Measurements from ENCODE around the gene COL8A2. TPM values are rescaled to one million over a fixed set of nuclear protein-coding genes. Genes with fewer than 3 reads are reported as not detected.

COL8A2 gene
- total RNA-seq, 2 experiments from 2014 or later = 0.05 to 0.06 TPM

DNA sequence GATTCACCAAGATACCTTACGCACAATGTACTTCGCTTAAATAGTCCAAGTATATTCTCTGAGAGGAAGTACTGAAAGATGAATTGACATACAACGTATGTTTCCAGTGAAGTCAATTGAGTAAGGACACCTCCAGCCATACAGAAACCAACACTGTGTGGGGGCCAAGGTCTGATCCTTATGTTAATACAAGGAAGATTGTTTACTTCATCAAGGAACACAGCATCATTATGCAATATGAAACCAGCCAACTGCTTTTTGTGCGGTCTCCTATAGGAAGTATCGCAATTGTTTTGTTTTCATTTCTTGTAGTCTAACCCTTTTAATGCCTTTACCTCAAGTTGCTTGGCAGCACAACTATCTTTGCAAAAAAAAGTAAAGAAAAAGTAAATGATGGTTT, 69.3 kb downstream of the COL8A2 start:
- Mint-ChIP-seq H3K4me3 (no peak overlapping the region), H3K27me3 (no peaks in the 10 kb centered on the region), H3K27ac (no peak overlapping the region), H3K4me1 (ENCODE audit: low read depth) (no peaks in the 10 kb centered on the region), H3K36me3 (ENCODE audit: low read depth) (peaks cover 36% of the 10 kb centered on the region), H3K9me3 (no peaks in the 10 kb centered on the region)
- Histone ChIP-seq H3K4me3 (ENCODE audit: low read length) (no peak overlapping the region), H3K4me1 (ENCODE audit: insufficient read depth, low read length) (no peaks in the 10 kb centered on the region), H3K27ac (ENCODE audit: low read depth in 1 of 2, low read length in 2 of 2) (no peak overlapping the region), H3K36me3 (ENCODE audit: insufficient read depth, low read length) (peaks cover 5% of the 10 kb centered on the region), H3K27me3 (ENCODE audit: control insufficient read depth in 1 of 2, insufficient read depth in 2 of 2, low read length in 2 of 2) (no peaks in the 10 kb centered on the region), H3K9me3 (ENCODE audit: control insufficient read depth in 1 of 2, insufficient read depth in 1 of 2, low read length in 2 of 2) (no peaks in the 10 kb centered on the region)
- DNase-seq (no peak), ATAC-seq (ENCODE audit: poor library complexity) (no peak)
- intact Hi-C loops (cut with DNase I, micrococcal nuclease) = no loop called here
- ChIA-PET POLR2A (no interaction called here), CTCF (interaction anchor here (1.6 kb wide), 1 partner anchor 11 kb away, joined by 4 read pairs; no protein-coding TSS in a partner anchor)
- TF ChIP-seq, protein P1, sequence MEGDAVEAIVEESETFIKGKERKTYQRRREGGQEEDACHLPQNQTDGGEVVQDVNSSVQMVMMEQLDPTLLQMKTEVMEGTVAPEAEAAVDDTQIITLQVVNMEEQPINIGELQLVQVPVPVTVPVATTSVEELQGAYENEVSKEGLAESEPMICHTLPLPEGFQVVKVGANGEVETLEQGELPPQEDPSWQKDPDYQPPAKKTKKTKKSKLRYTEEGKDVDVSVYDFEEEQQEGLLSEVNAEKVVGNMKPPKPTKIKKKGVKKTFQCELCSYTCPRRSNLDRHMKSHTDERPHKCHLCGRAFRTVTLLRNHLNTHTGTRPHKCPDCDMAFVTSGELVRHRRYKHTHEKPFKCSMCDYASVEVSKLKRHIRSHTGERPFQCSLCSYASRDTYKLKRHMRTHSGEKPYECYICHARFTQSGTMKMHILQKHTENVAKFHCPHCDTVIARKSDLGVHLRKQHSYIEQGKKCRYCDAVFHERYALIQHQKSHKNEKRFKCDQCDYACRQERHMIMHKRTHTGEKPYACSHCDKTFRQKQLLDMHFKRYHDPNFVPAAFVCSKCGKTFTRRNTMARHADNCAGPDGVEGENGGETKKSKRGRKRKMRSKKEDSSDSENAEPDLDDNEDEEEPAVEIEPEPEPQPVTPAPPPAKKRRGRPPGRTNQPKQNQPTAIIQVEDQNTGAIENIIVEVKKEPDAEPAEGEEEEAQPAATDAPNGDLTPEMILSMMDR (IDR thresholded peaks at IDR 0.05) = no peak

DNA sequence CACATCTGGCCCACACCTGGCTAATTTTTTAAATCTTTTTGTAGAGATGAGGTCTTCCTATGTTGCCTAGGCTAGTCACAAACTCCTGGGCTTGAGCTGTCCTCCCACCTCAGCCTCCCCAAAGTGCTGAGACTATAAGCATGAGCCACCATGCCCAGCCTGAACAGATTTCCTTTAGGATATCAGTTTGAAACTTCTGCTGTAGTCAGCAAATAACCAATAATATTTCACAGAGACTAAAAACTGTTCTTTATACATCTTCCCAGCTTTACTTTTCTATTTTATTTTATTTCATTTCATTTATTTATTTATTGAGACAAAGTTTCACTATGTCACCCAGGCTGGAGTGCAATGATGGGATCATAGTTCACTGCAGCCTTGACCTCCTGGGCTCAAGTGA, 71.0 kb downstream of the COL8A2 start:
- H3K9me3 Mint-ChIP-seq = no peaks in the 10 kb centered on the region
- no peak for DNase-seq
- Histone ChIP-seq H3K27ac (ENCODE audit: low read depth in 1 of 2, low read length in 2 of 2) (no peak overlapping the region), H3K9me3 (ENCODE audit: control insufficient read depth in 1 of 2, insufficient read depth in 1 of 2, low read length in 2 of 2) (no peaks in the 10 kb centered on the region), H3K4me1 (ENCODE audit: insufficient read depth, low read length) (no peaks in the 10 kb centered on the region), H3K36me3 (ENCODE audit: insufficient read depth, low read length) (peaks cover 10% of the 10 kb centered on the region), H3K27me3 (ENCODE audit: control insufficient read depth in 1 of 2, insufficient read depth in 2 of 2, low read length in 2 of 2) (no peaks in the 10 kb centered on the region), H3K4me3 (ENCODE audit: low read length) (no peak overlapping the region)
- no peak overlapping the region for H3K4me3 Mint-ChIP-seq
- intact Hi-C loops (cut with DNase I, micrococcal nuclease) = no loop called here
- peaks cover 48% of the 10 kb centered on the region for H3K36me3 Mint-ChIP-seq (ENCODE audit: low read depth)
- ChIA-PET CTCF (interaction anchor here (1.6 kb wide), 1 partner anchor 9 kb away, joined by 4 read pairs; no protein-coding TSS in a partner anchor), POLR2A (interaction anchor here (0.6 kb wide), 1 partner anchor 679 kb away, joined by 6 read pairs; no protein-coding TSS in a partner anchor)
- H3K4me1 Mint-ChIP-seq (ENCODE audit: low read depth) = no peaks in the 10 kb centered on the region
- H3K27ac Mint-ChIP-seq = no peak overlapping the region
- no peak for ATAC-seq (ENCODE audit: poor library complexity)
- TF ChIP-seq, protein P1 (IDR thresholded peaks at IDR 0.05) = no peak
- no peaks in the 10 kb centered on the region for H3K27me3 Mint-ChIP-seq

GRCh38 chr1:36051821-36052220, 73.2 kb downstream of the COL8A2 start:
- DNase-seq = no peak
- ATAC-seq (ENCODE audit: poor library complexity) = no peak
- Histone ChIP-seq H3K36me3 (ENCODE audit: insufficient read depth, low read length) (peaks cover 16% of the 10 kb centered on the region), H3K27me3 (ENCODE audit: control insufficient read depth in 1 of 2, insufficient read depth in 2 of 2, low read length in 2 of 2) (no peaks in the 10 kb centered on the region), H3K9me3 (ENCODE audit: control insufficient read depth in 1 of 2, insufficient read depth in 1 of 2, low read length in 2 of 2) (peaks cover 7% of the 10 kb centered on the region in 2 experiments), H3K4me1 (ENCODE audit: insufficient read depth, low read length) (no peaks in the 10 kb centered on the region), H3K27ac (ENCODE audit: low read depth in 1 of 2, low read length in 2 of 2) (no peak overlapping the region), H3K4me3 (ENCODE audit: low read length) (no peak overlapping the region)
- H3K4me3 Mint-ChIP-seq = no peak overlapping the region
- TF ChIP-seq, protein P1 (IDR thresholded peaks at IDR 0.05) = no peak
- ChIA-PET CTCF (no interaction called here), POLR2A (no interaction called here)
- no peaks in the 10 kb centered on the region for H3K4me1 Mint-ChIP-seq (ENCODE audit: low read depth)
- H3K36me3 Mint-ChIP-seq (ENCODE audit: low read depth) = peaks cover 63% of the 10 kb centered on the region
- no peaks in the 10 kb centered on the region for H3K27me3 Mint-ChIP-seq
- no peaks in the 10 kb centered on the region for H3K9me3 Mint-ChIP-seq
- H3K27ac Mint-ChIP-seq = no peak overlapping the region
- intact Hi-C loops (cut with DNase I, micrococcal nuclease) = no loop called here

Other genes starting within 250 kb of the COL8A2 start
- 10 to 100 TPM; 15.2 to 16.3 TPM for gene AGO1, start 242.0 kb downstream of the COL8A2 start, total RNA-seq
- 10 to 100 TPM; 31.3 to 34.5 TPM for gene AGO3, start 194.1 kb downstream of the COL8A2 start, total RNA-seq
- under 1 TPM; 0.22 to 0.33 TPM for gene TEKT2, start 41.1 kb downstream of the COL8A2 start, total RNA-seq
- gene ADPRS, start 36.3 kb downstream of the COL8A2 start, total RNA-seq = 10 to 100 TPM; 22.6 to 24.6 TPM
- gene TRAPPC3, start 24.3 kb upstream of the COL8A2 start, total RNA-seq = 10 to 100 TPM; 18.4 to 21.3 TPM
- gene MAP7D1, start 30.9 kb upstream of the COL8A2 start, total RNA-seq = 100 to 1,000 TPM; 156 to 163 TPM
- 10 to 100 TPM; 68.7 to 76.1 TPM for gene THRAP3, start 99.2 kb upstream of the COL8A2 start, total RNA-seq
- gene SH3D21, start 181.1 kb upstream of the COL8A2 start, total RNA-seq = 1 to 10 TPM; 1.9 to 2.6 TPM
- gene EVA1B, start 198.4 kb upstream of the COL8A2 start, total RNA-seq = 1 to 10 TPM; 1.5 to 1.8 TPM

Measured in CD4-positive, alpha-beta T cell (primary cell).